ENCODE results near the gene GPD1. TPM values are rescaled to one million over a fixed set of nuclear protein-coding genes. Genes with fewer than 3 reads are reported as not detected.

The GPD1 gene
- total and polyA plus RNA-seq, 9 of the 15 experiments (the other 6 are each of a cell fraction or from before 2014, with no cell fraction given): 0.13 to 1.00 (median 0.55) TPM

GRCh38 chr12:50055831-50056638, 47.8 kb upstream of the GPD1 start (continued):
- TF ChIP-seq, protein P1, sequence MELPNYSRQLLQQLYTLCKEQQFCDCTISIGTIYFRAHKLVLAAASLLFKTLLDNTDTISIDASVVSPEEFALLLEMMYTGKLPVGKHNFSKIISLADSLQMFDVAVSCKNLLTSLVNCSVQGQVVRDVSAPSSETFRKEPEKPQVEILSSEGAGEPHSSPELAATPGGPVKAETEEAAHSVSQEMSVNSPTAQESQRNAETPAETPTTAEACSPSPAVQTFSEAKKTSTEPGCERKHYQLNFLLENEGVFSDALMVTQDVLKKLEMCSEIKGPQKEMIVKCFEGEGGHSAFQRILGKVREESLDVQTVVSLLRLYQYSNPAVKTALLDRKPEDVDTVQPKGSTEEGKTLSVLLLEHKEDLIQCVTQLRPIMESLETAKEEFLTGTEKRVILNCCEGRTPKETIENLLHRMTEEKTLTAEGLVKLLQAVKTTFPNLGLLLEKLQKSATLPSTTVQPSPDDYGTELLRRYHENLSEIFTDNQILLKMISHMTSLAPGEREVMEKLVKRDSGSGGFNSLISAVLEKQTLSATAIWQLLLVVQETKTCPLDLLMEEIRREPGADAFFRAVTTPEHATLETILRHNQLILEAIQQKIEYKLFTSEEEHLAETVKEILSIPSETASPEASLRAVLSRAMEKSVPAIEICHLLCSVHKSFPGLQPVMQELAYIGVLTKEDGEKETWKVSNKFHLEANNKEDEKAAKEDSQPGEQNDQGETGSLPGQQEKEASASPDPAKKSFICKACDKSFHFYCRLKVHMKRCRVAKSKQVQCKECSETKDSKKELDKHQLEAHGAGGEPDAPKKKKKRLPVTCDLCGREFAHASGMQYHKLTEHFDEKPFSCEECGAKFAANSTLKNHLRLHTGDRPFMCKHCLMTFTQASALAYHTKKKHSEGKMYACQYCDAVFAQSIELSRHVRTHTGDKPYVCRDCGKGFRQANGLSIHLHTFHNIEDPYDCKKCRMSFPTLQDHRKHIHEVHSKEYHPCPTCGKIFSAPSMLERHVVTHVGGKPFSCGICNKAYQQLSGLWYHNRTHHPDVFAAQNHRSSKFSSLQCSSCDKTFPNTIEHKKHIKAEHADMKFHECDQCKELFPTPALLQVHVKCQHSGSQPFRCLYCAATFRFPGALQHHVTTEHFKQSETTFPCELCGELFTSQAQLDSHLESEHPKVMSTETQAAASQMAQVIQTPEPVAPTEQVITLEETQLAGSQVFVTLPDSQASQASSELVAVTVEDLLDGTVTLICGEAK (IDR thresholded peaks at IDR 0.05): no peak
- TF ChIP-seq, protein P1 (CRISPR knock-in tag; IDR thresholded peaks at IDR 0.05): no peak
- TF ChIP-seq MAZ (CRISPR knock-in tag; conservative IDR thresholded peaks at IDR 0.05 in 1 of 2, IDR thresholded peaks at IDR 0.05 in 1 of 2) (peak; percentile 33 to 70; a peak in 2 of 4 replicates), ZFP36 (IDR thresholded peaks at IDR 0.05; ENCODE audit: low read depth, low read length, partially characterized antibody) (no peak), U2AF1 (optimal IDR thresholded peaks at IDR 0.05; ENCODE audit: low read depth, low read length) (no peak), SMARCC2 (IDR thresholded peaks at IDR 0.05; ENCODE audit: low read depth) (no peak), GABPA (tag; conservative IDR thresholded peaks at IDR 0.05; ENCODE audit: low read depth) (no peak), YY1 (IDR thresholded peaks at IDR 0.05; ENCODE audit: borderline replicate concordance in 1 of 3, control insufficient read depth in 1 of 3, extremely low read depth in 1 of 3, insufficient read depth in 3 of 3, insufficient read length in 1 of 3, insufficient replicate concordance in 2 of 3, low read depth in 1 of 3, low read length in 2 of 3) (peak in 1 of 3 experiments; percentile 60), TOE1 (IDR thresholded peaks at IDR 0.05; ENCODE audit: borderline replicate concordance) (no peak), TOE1 (CRISPR knock-in tag; IDR thresholded peaks at IDR 0.05; ENCODE audit: borderline replicate concordance, low read depth) (no peak), ZNF316 (IDR thresholded peaks at IDR 0.05) (no peak), ZNF57 (CRISPR knock-in tag; IDR thresholded peaks at IDR 0.05) (no peak), ZNF143 (CRISPR knock-in tag; IDR thresholded peaks at IDR 0.05) (no peak), RBFOX2 (IDR thresholded peaks at IDR 0.05; ENCODE audit: low read depth, low read length) (no peak)
- TF ChIP-seq, protein P2, sequence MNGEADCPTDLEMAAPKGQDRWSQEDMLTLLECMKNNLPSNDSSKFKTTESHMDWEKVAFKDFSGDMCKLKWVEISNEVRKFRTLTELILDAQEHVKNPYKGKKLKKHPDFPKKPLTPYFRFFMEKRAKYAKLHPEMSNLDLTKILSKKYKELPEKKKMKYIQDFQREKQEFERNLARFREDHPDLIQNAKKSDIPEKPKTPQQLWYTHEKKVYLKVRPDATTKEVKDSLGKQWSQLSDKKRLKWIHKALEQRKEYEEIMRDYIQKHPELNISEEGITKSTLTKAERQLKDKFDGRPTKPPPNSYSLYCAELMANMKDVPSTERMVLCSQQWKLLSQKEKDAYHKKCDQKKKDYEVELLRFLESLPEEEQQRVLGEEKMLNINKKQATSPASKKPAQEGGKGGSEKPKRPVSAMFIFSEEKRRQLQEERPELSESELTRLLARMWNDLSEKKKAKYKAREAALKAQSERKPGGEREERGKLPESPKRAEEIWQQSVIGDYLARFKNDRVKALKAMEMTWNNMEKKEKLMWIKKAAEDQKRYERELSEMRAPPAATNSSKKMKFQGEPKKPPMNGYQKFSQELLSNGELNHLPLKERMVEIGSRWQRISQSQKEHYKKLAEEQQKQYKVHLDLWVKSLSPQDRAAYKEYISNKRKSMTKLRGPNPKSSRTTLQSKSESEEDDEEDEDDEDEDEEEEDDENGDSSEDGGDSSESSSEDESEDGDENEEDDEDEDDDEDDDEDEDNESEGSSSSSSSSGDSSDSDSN (IDR thresholded peaks at IDR 0.05; ENCODE audit: borderline replicate concordance in 1 of 2, low read depth in 2 of 2, low read length in 2 of 2): no peak
